HepG2 (cell line): ENCODE measurements around the gene TMOD3. TPM values are rescaled to one million over a fixed set of nuclear protein-coding genes. Genes with fewer than 3 reads are reported as not detected.

Source experiments
- ATAC-seq: fragments of 200-7000 bp; cut with Tn5 transposase; 3 replicates; pipeline ENCODE4 v1.9.1; 2020; ENCODE audit warnings: mild to moderate bottlenecking, moderate library complexity
- BruUV-seq: library from RNA; stranded (reverse); fragments of 400-500 nt; replicated peaks from 2 replicates; lab custom pipeline; 2021; lab: Mats Ljungman, UMichigan
- CTCF ChIA-PET: fragments of 300-600 bp; formaldehyde crosslinking; extraction: SDS; loops from one replicate; lab custom pipeline; 2021; ENCODE audit warnings: low total read pairs, inconsistent platforms, low intra/inter-chr PET ratio; lab: Yijun Ruan, JAX
- POLR2A ChIA-PET: fragments of 350-600 bp; sonication (Branson Sonifier 250); formaldehyde crosslinking; loops from one replicate; lab custom pipeline; 2020; ENCODE audit warnings: antibody characterized with exemption, inconsistent platforms; lab: Yijun Ruan, JAX
- DNase-seq: peaks from one replicate; pipeline ENCODE4 v3.0.0-alpha.2; 2015; ENCODE audit warnings: low spot score
- FAIRE-seq: peaks from 3 replicates; lab custom pipeline; 2011; peaks lifted over from hg19 to GRCh38; lab: Jason Lieb, UNC
- H2AFZ ChIP-seq: one replicate; pipeline ENCODE4 v1.6.1; 2011; ENCODE audit warnings: low read length, inconsistent platforms
- H3K27ac ChIP-seq: fragments of 300-600 bp; 3 replicates; pipeline ENCODE4 v1.8.0; 2011; ENCODE audit warnings: mixed run types, mild to moderate bottlenecking, mixed read lengths, low read length, inconsistent platforms; ENCODE audit not compliant: insufficient read depth; ENCODE audit errors: extremely low read length
- H3K27me3 ChIP-seq, 2 experiments: fragments of 200-600 bp in 1 of 2; 2 replicates in 1 of 2; 3 replicates in 1 of 2; pipeline versions ENCODE4 v1.6.0 to v1.8.0; 2011; ENCODE audit warnings: low read length in 2 of 2, mild to moderate bottlenecking in 2 of 2, moderate library complexity in 2 of 2, inconsistent platforms in 1 of 2; ENCODE audit not compliant: insufficient read depth in 2 of 2, control insufficient read depth in 1 of 2
- H3K36me3 ChIP-seq, 2 experiments: fragments of 200-600 bp in 1 of 2; replicated peaks in 1 of 2; 2 replicates in 1 of 2; 3 replicates in 1 of 2; pipeline versions ENCODE4 v1.5.1 to v1.8.0; 2011; ENCODE audit warnings: low read length in 2 of 2, inconsistent platforms in 1 of 2; ENCODE audit not compliant: insufficient read depth in 2 of 2, control insufficient read depth in 1 of 2
- H3K4me1 ChIP-seq: 2 replicates; pipeline ENCODE4 v1.5.1; 2012; ENCODE audit warnings: low read length, inconsistent platforms; ENCODE audit not compliant: insufficient read depth
- H3K4me2 ChIP-seq: 2 replicates; pipeline ENCODE4 v1.6.0; 2011; ENCODE audit warnings: low read depth, low read length, inconsistent platforms
- H3K4me3 ChIP-seq, 3 experiments: fragments of 200-600 bp in 1 of 3; sonication (generic), shearing (Covaris generic) in 1 of 3; replicated peaks in 1 of 3; 2 replicates each; pipeline ENCODE4 v1.5.1; 2011 to 2016; ENCODE audit warnings: low read length in 3 of 3, inconsistent platforms in 2 of 3, low read depth in 2 of 3, mild to moderate bottlenecking in 2 of 3, control low read depth in 1 of 3, mixed read lengths in 1 of 3; ENCODE audit not compliant: insufficient read depth in 1 of 3
- H3K79me2 ChIP-seq: one replicate; pipeline ENCODE4 v1.6.1; 2011; ENCODE audit warnings: low read length, inconsistent platforms; ENCODE audit not compliant: insufficient read depth
- H3K9ac ChIP-seq: 2 replicates; pipeline ENCODE4 v1.6.0; 2011; ENCODE audit warnings: mild to moderate bottlenecking, low read depth, low read length, inconsistent platforms; ENCODE audit not compliant: insufficient read depth
- H3K9me3 ChIP-seq: 2 replicates; pipeline ENCODE4 v1.5.1; 2012; ENCODE audit warnings: mild to moderate bottlenecking, low read length
- H4K20me1 ChIP-seq: 2 replicates; pipeline ENCODE4 v1.6.0; 2011; ENCODE audit warnings: inconsistent platforms, mild to moderate bottlenecking, low read length, moderate library complexity; ENCODE audit not compliant: insufficient read depth
- CEBPB ChIP-seq: IDR thresholded peaks from 2 replicates; pipeline ENCODE4 v1.6.1; 2011; ENCODE audit warnings: low read depth, low read length, improper control_type of control experiment, borderline replicate concordance
- FOXK1 ChIP-seq: sonication (generic); formaldehyde crosslinking; IDR thresholded peaks from 2 replicates; pipeline ENCODE4 v1.4.0; 2020; ENCODE audit warnings: low read depth, missing genetic modification reagents, borderline replicate concordance
- LCORL ChIP-seq, 2 experiments: fragments of 450-650 bp in 1 of 2; sonication (generic) in 1 of 2; formaldehyde crosslinking in 1 of 2; IDR thresholded peaks; 2 replicates each; pipeline versions ENCODE4 v1.5.0 to v1.6.1; 2017 to 2020; ENCODE audit warnings: antibody characterized with exemption in 1 of 2, missing genetic modification reagents in 1 of 2
- MAZ ChIP-seq, 2 experiments: sonication (generic) in 1 of 2; formaldehyde crosslinking in 1 of 2; IDR thresholded peaks; 2 replicates each; pipeline versions ENCODE4 v1.5.0 to v1.6.1; 2012 to 2020; ENCODE audit warnings: low read depth in 2 of 2, mild to moderate bottlenecking in 2 of 2, borderline replicate concordance in 1 of 2, improper control_type of control experiment in 1 of 2, low read length in 1 of 2, missing genetic modification reagents in 1 of 2, moderate library complexity in 1 of 2
- MBD4 ChIP-seq: IDR thresholded peaks from 2 replicates; pipeline ENCODE4 v1.6.1; 2012; ENCODE audit warnings: low read length, inconsistent platforms, borderline replicate concordance
- NFE2L2 ChIP-seq: fragments of 150-350 bp; IDR thresholded peaks from 2 replicates; pipeline ENCODE4 v1.6.1; 2014; ENCODE audit warnings: low read length
- SMAD9 ChIP-seq: sonication (generic); formaldehyde crosslinking; IDR thresholded peaks from 2 replicates; pipeline ENCODE4 v1.5.1; 2020; ENCODE audit warnings: mild to moderate bottlenecking, missing genetic modification reagents
- SOX5 ChIP-seq: IDR thresholded peaks from 2 replicates; pipeline ENCODE4 v1.6.1; 2016; ENCODE audit warnings: borderline replicate concordance
- STAG1 ChIP-seq: sonication (generic); formaldehyde crosslinking; IDR thresholded peaks from 2 replicates; pipeline ENCODE4 v1.4.0; 2020; ENCODE audit warnings: missing genetic modification reagents
- ZFP37 ChIP-seq: sonication (generic); formaldehyde crosslinking; IDR thresholded peaks from 2 replicates; pipeline ENCODE4 v1.4.0; 2020; ENCODE audit warnings: missing genetic modification reagents, borderline replicate concordance
- ZMYM4 ChIP-seq: sonication (generic); formaldehyde crosslinking; IDR thresholded peaks from 2 replicates; pipeline ENCODE4 v1.8.1; 2023; ENCODE audit warnings: mild to moderate bottlenecking, missing genetic modification reagents
- ZNF234 ChIP-seq: sonication (generic); formaldehyde crosslinking; conservative IDR thresholded peaks from 2 replicates; pipeline ENCODE4 v1.5.1; 2020; ENCODE audit warnings: mild to moderate bottlenecking, missing genetic modification reagents
- ZNF260 ChIP-seq: sonication (generic); formaldehyde crosslinking; IDR thresholded peaks from 2 replicates; pipeline ENCODE4 v1.4.0; 2020; ENCODE audit warnings: missing genetic modification reagents, low read depth, mild to moderate bottlenecking, borderline replicate concordance
- WGBS: methylation state at CpG from one replicate; pipeline ENCODE4 v1.1.6; 2017; ENCODE audit warnings: low lambda C conversion rate; 5-methylcytosine and 5-hydroxymethylcytosine counted together
- in situ Hi-C: cut with HindIII; loops from 2 replicates; pipeline ENCODE4 v1.10.0; 2017; ENCODE audit warnings: low pct_unique_long_range_greater_than_20kb; ENCODE audit not compliant: extremely low pct_ligation_motif_present
- intact Hi-C: fragments of 100-400 bp; cut with micrococcal nuclease; formaldehyde crosslinking; loops from one replicate; pipeline ENCODE4 v1.10.0; 2022; ENCODE audit not compliant: unreplicated experiment
- polyA plus RNA-seq, 8 experiments: library from polyadenylated mRNA; depleted of rRNA in 3 of 8; stranded (reverse) in 7 of 8; unstranded in 1 of 8; fragments of >200 nt; fragmentation: Illumina TruSeq in 4 of 8; extraction: Trizol in 4 of 8; gene quantifications; 2 replicates each; pipeline versions ENCODE4 v1.2.1 to v1.2.3, GENCODE V29; 2011 to 2016; ENCODE audit warnings: low read depth in 4 of 8, missing spikeins in 1 of 8, mixed read lengths in 1 of 8; ENCODE audit not compliant: insufficient read depth in 1 of 8
- total RNA-seq, 5 experiments: library from RNA; depleted of rRNA; stranded (reverse); fragments of >200 nt; fragmentation: Illumina TruSeq; extraction: Trizol; gene quantifications; 2 replicates each; pipeline ENCODE4 v1.2.3, GENCODE V29; 2016; ENCODE audit warnings: low read depth in 1 of 5
- TF ChIP-seq, protein P1 (sequence below), 2 experiments: sonication (generic) in 1 of 2; formaldehyde crosslinking in 1 of 2; IDR thresholded peaks; 2 replicates each; pipeline versions ENCODE4 v1.4.0 to v1.6.1; 2018 to 2020; ENCODE audit warnings: missing genetic modification reagents in 2 of 2, borderline replicate concordance in 1 of 2, low read depth in 1 of 2, mild to moderate bottlenecking in 1 of 2, missing biosample characterization in 1 of 2
- TF ChIP-seq, protein P2 (sequence below): sonication (generic); formaldehyde crosslinking; IDR thresholded peaks from 2 replicates; pipeline ENCODE4 v1.4.0; 2020; ENCODE audit warnings: missing genetic modification reagents
- TF ChIP-seq, protein P3 (sequence below): sonication (generic); formaldehyde crosslinking; IDR thresholded peaks from 2 replicates; pipeline ENCODE4 v1.8.1; 2022; ENCODE audit warnings: low read depth, mild to moderate bottlenecking, missing genetic modification reagents

TMOD3 gene
- total and polyA plus RNA-seq, 2 of the 13 experiments (the other 11 are each of a cell fraction or from before 2014, with no cell fraction given), result 5.1 to 23.2 TPM

DNA sequence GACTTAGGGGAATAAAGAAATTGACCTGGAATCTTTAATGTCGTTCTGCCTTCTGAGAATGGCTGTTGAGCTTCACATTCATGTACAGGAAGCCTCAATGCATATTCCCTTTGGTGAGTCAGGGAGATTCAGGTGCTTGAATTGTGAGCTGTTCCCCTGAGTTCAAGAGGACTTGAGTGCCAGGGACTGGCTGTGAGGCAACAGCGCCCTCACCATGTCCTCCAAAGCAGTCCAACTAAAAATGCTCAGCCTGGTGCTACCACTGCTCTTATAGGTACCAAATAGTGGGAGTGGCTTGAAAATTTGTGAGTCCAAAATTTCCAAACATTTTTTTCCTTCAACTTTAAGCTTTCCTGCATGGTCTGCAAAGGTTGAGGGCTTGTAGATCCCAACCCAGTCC, 88.0 kb downstream of the TMOD3 start:
- H3K27me3 ChIP-seq, result no peaks in the 10 kb centered on the region
- H3K9ac ChIP-seq, result no peak overlapping the region
- H3K36me3 ChIP-seq, result peaks cover 6% of the 10 kb centered on the region in 2 experiments
- H3K27ac ChIP-seq, result no peak overlapping the region
- no peaks in the 10 kb centered on the region for H3K79me2 ChIP-seq
- WGBS, result 79% methylated on average over 2 of the region's 2 CpGs
- DNase-seq (peak; percentile 50), FAIRE-seq (no peak), ATAC-seq (peak; percentile 87)
- no peaks in the 10 kb centered on the region for H3K9me3 ChIP-seq
- no TSS peak for BruUV-seq
- H4K20me1 ChIP-seq, result no peaks in the 10 kb centered on the region
- intact Hi-C loops (no loop called here), in situ Hi-C loops (loop anchor here (25.0 kb wide), 1 partner anchor 280 kb away; no protein-coding TSS in a partner anchor)
- H3K4me3 ChIP-seq, result no peak overlapping the region
- POLR2A ChIA-PET, result no interaction called here
- peaks cover 19% of the 10 kb centered on the region for H3K4me1 ChIP-seq
- H3K4me2 ChIP-seq, result no peak overlapping the region
- CTCF ChIA-PET, result interaction anchor here (1.0 to 1.6 kb wide), 2 partner anchors 29 to 135 kb away, joined by 3 read pairs; no protein-coding TSS in a partner anchor
- no peak overlapping the region for H2AFZ ChIP-seq
- no peak for TF ChIP-seq SMAD9 (CRISPR knock-in tag)
- TF ChIP-seq ZNF260, result no peak
- peak; percentile 79 for TF ChIP-seq STAG1 (CRISPR knock-in tag)
- TF ChIP-seq MAZ (IDR thresholded peaks at IDR 0.05; ENCODE audit: borderline replicate concordance, low read depth, low read length), result no peak
- TF ChIP-seq MAZ (CRISPR knock-in tag; IDR thresholded peaks at IDR 0.05; ENCODE audit: low read depth), result 0 out of 2 replicates have a peak, but pooled peaks have one; percentile 25
- TF ChIP-seq, protein P1, sequence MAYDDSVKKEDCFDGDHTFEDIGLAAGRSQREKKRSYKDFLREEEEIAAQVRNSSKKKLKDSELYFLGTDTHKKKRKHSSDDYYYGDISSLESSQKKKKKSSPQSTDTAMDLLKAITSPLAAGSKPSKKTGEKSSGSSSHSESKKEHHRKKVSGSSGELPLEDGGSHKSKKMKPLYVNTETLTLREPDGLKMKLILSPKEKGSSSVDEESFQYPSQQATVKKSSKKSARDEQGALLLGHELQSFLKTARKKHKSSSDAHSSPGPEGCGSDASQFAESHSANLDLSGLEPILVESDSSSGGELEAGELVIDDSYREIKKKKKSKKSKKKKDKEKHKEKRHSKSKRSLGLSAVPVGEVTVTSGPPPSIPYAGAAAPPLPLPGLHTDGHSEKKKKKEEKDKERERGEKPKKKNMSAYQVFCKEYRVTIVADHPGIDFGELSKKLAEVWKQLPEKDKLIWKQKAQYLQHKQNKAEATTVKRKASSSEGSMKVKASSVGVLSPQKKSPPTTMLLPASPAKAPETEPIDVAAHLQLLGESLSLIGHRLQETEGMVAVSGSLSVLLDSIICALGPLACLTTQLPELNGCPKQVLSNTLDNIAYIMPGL (CRISPR knock-in tag; IDR thresholded peaks at IDR 0.05; ENCODE audit: borderline replicate concordance in 1 of 2, low read depth in 1 of 2), result 0 out of 4 replicates have a peak, but pooled peaks of 1 of the 2 experiments have one; percentile 21
- no peak for TF ChIP-seq NFE2L2
- TF ChIP-seq ZMYM4 (CRISPR knock-in tag), result no peak
- TF ChIP-seq FOXK1 (CRISPR knock-in tag), result no peak
- TF ChIP-seq MBD4, result no peak
- no peak for TF ChIP-seq CEBPB
- no peak for TF ChIP-seq SOX5 (CRISPR knock-in tag)
- TF ChIP-seq, protein P2, sequence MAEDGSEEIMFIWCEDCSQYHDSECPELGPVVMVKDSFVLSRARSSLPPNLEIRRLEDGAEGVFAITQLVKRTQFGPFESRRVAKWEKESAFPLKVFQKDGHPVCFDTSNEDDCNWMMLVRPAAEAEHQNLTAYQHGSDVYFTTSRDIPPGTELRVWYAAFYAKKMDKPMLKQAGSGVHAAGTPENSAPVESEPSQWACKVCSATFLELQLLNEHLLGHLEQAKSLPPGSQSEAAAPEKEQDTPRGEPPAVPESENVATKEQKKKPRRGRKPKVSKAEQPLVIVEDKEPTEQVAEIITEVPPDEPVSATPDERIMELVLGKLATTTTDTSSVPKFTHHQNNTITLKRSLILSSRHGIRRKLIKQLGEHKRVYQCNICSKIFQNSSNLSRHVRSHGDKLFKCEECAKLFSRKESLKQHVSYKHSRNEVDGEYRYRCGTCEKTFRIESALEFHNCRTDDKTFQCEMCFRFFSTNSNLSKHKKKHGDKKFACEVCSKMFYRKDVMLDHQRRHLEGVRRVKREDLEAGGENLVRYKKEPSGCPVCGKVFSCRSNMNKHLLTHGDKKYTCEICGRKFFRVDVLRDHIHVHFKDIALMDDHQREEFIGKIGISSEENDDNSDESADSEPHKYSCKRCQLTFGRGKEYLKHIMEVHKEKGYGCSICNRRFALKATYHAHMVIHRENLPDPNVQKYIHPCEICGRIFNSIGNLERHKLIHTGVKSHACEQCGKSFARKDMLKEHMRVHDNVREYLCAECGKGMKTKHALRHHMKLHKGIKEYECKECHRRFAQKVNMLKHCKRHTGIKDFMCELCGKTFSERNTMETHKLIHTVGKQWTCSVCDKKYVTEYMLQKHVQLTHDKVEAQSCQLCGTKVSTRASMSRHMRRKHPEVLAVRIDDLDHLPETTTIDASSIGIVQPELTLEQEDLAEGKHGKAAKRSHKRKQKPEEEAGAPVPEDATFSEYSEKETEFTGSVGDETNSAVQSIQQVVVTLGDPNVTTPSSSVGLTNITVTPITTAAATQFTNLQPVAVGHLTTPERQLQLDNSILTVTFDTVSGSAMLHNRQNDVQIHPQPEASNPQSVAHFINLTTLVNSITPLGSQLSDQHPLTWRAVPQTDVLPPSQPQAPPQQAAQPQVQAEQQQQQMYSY (CRISPR knock-in tag), result no peak
- TF ChIP-seq ZFP37 (CRISPR knock-in tag), result no peak
- no peak for TF ChIP-seq LCORL (IDR thresholded peaks at IDR 0.05)
- 0 out of 2 replicates have a peak, but pooled peaks have one; percentile 29 for TF ChIP-seq LCORL (CRISPR knock-in tag; IDR thresholded peaks at IDR 0.05)
- TF ChIP-seq, protein P3, sequence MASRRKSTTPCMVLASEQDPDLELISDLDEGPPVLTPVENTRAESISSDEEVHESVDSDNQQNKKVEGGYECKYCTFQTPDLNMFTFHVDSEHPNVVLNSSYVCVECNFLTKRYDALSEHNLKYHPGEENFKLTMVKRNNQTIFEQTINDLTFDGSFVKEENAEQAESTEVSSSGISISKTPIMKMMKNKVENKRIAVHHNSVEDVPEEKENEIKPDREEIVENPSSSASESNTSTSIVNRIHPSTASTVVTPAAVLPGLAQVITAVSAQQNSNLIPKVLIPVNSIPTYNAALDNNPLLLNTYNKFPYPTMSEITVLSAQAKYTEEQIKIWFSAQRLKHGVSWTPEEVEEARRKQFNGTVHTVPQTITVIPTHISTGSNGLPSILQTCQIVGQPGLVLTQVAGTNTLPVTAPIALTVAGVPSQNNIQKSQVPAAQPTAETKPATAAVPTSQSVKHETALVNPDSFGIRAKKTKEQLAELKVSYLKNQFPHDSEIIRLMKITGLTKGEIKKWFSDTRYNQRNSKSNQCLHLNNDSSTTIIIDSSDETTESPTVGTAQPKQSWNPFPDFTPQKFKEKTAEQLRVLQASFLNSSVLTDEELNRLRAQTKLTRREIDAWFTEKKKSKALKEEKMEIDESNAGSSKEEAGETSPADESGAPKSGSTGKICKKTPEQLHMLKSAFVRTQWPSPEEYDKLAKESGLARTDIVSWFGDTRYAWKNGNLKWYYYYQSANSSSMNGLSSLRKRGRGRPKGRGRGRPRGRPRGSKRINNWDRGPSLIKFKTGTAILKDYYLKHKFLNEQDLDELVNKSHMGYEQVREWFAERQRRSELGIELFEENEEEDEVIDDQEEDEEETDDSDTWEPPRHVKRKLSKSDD, result no peak
- no peak for TF ChIP-seq ZNF234 (CRISPR knock-in tag)
